Hepatocyte (in vitro differentiated cells): ENCODE results near the gene SPESP1.

ENCODE experiments used
- CTCF ChIP-seq: fragments of 200-600 bp; sonication (generic); IDR thresholded peaks from 2 replicates; pipeline ENCODE4 v1.5.1; 2016; ENCODE audit warnings: antibody characterized with exemption, mild to moderate bottlenecking; ENCODE audit not compliant: poor library complexity
- EZH2 ChIP-seq: fragments of 200-600 bp; sonication (generic); IDR thresholded peaks from 2 replicates; pipeline ENCODE4 v1.6.1; 2016; ENCODE audit warnings: antibody characterized with exemption, mild to moderate bottlenecking, borderline replicate concordance
- EZH2phosphoT487 ChIP-seq: fragments of 200-600 bp; sonication (generic); IDR thresholded peaks from one replicate; pipeline ENCODE4 v1.6.1; 2018; ENCODE audit warnings: antibody characterized with exemption, mild to moderate bottlenecking, low read depth, moderate library complexity; ENCODE audit not compliant: unreplicated experiment, severe bottlenecking

DNA sequence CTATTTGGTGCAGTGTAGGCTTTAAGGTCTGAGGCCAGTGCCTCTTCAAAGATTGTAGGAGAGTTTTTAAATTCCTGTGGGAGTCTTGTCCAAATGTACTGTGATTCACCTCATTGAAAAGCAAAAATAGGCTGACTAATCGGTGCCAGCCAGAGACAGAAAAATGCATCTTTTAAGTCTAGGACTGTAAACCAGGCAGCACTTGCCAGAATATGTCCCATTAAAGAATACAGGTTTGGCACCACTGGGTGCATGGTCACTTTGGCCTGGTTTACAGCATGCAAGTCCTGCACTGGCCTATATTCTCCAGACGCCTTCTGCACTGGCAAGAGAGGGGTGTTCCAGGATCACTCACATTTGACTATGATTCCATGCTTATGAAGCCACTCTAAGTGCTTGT is 63.8 kb downstream of the SPESP1 start:
- TF ChIP-seq CTCF: no peak
- TF ChIP-seq EZH2: no peak
- no peak for TF ChIP-seq EZH2phosphoT487
